Measurements from ENCODE around the gene SRSF11.

DNA sequence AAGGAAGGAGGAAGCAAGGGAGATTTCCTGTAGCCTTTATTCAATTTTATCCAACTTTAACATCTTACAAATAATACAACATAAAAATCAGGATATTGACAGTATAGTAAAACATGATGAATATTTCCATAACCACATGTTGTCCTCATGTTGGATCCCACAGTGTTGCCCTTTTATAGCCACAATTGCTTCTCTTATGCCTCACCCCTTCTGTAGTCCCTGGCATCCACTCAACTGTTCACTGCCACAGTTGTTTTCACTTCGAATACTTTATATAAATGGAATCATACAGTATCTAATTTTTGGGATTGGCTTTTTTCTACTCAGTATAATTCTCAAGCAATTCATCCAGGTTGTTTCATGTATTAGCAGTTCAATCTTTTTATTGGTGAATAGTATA, 44.8 kb downstream of the SRSF11 start:
- TF ChIP-seq CTCF (conservative IDR thresholded peaks at IDR 0.05; ENCODE audit: low read depth, low read length) = no peak
- no peak for TF ChIP-seq USF2 (IDR thresholded peaks at IDR 0.05; ENCODE audit: low read depth, low read length)
- TF ChIP-seq RCOR1 (IDR thresholded peaks at IDR 0.05; ENCODE audit: insufficient replicate concordance, low read length) = no peak
- TF ChIP-seq MAZ (IDR thresholded peaks at IDR 0.05; ENCODE audit: borderline replicate concordance, low read depth, low read length) = no peak
- TF ChIP-seq FOS (IDR thresholded peaks at IDR 0.05; ENCODE audit: low read depth, low read length) = no peak
- TF ChIP-seq MAFK (IDR thresholded peaks at IDR 0.05; ENCODE audit: low read depth, low read length) = no peak
- no peak for TF ChIP-seq POLR2A (IDR thresholded peaks at IDR 0.05; ENCODE audit: low read depth, low read length)
- no peak for TF ChIP-seq MXI1 (IDR thresholded peaks at IDR 0.05; ENCODE audit: borderline replicate concordance, low read depth, low read length)
- TF ChIP-seq RAD21 (IDR thresholded peaks at IDR 0.05; ENCODE audit: low read length) = no peak
- no peak for TF ChIP-seq CHD1 (IDR thresholded peaks at IDR 0.05; ENCODE audit: low read depth, low read length)
- no peak for TF ChIP-seq ELK1 (IDR thresholded peaks at IDR 0.05; ENCODE audit: borderline replicate concordance, low read depth, low read length)
- no peak for TF ChIP-seq SMC3 (IDR thresholded peaks at IDR 0.05; ENCODE audit: low read depth, low read length)
- TF ChIP-seq RFX5 (IDR thresholded peaks at IDR 0.05; ENCODE audit: low read depth, low read length) = no peak
